ENCODE results near the gene HAPLN2.
A peak's percentile ranks its signal among the peaks of the same experiment; 100 is the strongest.
"Not testable (repeated sequence)": the region's sequence is repeated elsewhere in the genome, so short reads cannot be mapped to it uniquely, and the experiment has no call there.

HAPLN2 gene

DNA sequence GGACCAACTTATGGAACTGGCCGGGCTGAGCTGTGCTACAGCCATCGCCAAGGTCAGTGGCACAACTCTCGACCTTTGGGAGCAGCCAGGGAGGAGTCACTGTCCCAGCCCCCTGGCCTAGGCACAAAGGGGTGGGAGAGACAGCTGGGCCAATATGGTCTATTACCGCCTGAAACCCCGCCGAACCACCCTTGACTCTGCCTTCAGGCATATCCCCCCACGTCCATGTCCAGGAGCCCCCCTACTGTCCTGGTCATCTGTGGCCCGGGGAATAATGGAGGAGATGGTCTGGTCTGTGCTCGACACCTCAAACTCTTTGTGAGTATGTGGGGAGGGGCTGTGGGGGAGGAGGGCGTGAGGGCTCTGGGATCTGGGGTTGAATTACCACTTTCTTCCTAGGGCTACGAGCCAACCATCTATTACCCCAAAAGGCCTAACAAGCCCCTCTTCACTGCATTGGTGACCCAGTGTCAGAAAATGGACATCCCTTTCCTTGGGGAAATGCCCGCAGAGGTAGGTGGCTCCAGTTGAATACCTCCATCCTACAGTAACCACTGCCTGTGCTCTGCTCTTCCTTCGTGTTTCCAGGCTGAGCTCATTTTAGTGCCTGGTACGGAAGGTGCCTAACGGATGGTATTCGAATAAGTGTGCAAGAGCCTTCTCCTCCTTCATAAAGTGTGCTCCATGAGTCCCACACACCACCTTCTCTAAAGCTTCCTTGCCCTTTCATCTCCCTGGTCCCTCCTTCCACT, 26.9 kb upstream of the HAPLN2 start:
- no peak for DNase-seq

DNA sequence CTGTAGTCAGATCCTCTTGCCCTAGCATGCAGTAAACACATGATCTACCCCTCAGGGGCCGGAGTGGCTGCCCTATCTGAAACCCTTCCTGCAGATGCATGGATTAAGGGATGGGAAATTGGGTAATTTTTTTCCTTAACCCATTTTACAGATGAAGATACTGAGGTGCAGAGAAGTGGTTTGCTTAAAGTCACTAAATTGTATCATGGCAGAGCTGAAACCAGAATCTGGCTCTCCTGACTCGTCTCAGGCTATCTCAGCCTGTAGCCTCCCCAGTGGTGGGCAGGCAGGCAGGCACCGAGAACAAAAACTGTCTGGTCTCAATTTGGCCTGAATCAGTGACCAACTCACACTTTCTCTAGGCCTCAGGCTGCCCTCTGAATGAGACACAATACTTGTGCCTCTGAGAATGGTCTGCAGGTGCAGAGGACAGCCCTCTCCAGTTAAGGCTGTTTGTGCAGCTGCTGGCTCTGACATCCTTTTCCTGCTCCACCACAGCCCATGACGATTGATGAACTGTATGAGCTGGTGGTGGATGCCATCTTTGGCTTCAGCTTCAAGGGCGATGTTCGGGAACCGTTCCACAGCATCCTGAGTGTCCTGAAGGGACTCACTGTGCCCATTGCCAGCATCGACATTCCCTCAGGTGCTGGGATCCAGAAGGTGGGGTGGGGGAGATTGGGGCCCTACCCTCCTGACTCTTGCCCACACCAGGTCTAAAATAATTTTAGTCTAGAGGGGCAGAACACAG, 26.1 kb upstream of the HAPLN2 start:
- DNase-seq = no peak

DNA sequence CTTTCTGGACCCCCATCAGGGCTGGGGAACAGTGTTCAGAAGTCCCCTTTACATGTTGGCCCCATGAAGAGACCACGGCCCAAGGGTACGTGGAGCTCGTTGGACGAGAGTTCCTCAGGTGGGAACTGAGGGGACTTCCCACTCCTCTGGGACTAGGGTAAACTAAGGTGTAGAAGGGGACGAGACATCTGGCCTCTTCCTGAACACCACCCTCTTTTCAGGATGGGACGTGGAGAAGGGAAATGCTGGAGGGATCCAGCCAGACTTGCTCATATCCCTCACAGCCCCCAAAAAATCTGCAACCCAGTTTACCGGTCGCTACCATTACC, 25.6 kb upstream of the HAPLN2 start:
- DNase-seq = no peak

DNA sequence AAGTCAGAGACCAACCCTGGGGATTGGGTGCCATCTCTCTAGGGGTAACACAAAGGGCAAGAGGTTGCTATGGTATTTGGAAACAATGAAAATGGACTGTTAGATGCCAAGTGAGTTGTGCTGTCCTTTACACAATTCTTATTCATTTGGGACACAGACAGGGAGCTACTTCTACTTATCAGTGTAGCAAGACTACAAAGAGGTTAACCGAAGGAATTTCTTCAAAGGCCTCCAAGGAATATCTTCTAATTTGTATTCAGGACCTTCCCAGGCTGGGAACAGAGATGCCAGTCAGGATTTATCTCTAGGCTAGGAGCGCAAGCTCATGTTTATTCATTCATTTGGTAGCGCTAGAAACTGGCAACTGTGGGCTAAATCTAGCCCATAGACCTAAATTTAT, 25.0 kb upstream of the HAPLN2 start:
- DNase-seq = no peak

DNA sequence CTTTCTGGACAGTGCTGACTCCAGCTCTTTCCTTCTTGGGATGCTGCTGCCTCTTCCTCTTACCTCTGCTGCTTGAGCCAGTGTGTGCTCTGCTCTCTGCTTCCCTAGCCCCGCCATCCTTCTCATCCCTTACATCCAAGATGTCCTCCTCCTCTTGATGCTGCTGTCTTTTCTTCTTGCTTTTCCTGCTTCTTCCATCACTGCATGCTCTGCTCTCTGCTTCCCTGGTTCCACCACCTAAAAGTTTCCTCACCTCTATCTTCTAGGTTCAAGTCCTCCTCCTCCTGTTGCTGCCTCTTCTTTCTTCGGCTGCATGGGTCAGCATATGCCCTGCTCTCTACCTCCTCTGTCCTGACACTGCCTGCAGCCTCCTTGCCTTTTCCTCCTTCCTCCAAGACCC, 24.2 kb upstream of the HAPLN2 start:
- DNase-seq = no peak

DNA sequence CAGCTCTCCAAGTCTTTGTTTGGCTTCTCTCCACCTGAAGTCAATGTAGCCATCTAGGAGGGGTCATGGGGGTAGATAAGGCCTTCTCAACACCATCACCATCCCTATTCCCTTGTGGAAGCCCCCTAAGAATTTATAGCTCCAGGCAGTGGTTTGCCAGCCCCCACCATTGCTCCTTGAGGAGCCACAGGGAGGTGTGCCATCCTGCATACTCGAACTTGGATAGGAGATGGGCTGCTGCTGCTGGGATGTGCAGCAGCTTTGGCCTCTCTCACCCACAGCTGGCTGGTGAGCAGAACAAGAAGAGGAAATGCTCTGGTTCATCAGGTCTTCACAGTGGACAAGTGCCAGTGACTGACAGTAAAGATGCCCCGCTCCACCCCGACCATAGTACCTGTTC, 22.8 kb upstream of the HAPLN2 start:
- DNase-seq = no peak

DNA sequence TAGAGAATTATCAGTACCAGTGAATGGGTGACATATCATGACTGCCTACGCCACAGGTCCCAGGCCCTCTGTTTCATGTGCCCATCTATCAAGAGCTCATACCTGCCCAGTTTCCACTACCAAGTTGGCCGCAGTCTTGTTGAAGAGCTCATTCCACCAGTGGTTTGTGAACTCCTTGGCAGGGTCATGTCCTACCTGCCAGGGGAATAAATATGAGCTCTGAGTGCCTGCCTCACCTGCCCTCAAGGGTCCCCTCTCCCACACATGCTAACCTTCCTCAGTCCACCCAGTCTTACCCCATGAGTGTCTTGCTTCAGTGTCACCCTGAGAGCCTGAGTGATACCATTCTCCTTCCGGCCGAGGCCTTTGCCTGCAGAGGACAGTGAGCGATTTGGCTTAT, 21.1 kb upstream of the HAPLN2 start:
- DNase-seq = no peak

DNA sequence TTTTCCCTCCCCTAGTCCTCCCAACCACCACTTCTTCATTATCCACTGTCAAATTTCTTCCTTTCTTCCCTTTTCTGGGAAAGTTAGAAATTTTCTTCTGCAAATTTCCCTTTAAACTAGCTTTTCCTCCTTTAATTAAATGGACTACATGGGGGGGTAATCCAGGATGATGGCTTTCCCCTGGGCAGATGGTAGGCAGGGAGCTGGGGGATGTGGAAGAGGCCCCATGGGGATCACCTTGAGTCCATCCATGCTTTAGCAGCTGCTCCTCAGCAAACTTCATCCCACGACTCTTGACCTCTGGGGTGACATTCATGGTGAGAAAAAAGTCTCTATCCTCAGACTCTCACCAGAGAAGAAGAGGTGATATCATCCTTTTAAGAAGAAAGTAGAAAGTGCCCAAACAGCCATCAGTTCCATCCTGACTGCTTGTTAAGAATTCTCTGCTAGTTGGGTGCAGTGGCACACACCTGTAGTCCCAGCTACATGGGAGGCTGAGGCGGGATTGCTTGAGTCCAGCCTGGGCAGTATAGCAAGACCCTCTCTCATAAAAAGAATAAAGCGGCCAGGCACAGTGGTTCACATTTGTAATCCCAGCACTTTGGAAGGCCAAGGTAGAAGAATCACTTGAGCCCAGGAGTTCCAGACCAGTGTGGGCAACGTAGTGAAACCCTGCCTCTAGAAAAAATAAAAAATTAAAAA, 20.3 kb upstream of the HAPLN2 start:
- no peak for DNase-seq

DNA sequence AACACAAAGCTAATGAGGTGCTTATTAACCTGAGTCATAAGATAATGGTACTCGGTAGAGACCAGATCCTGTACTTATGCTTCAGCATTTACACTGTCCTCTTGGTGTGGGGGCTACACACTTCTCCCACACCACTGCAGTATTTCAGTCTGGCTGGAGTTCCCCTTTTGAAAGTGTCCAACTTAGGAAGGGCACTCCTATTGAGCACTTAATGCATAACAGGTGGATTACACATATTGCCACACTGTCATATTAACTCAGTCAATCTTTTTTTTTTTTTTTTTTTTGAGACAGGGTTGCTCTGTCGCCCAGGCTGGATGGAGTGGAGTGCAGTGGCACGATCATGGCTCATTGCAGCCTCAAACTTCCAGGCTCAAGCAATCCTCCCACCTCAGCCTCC, 19.4 kb upstream of the HAPLN2 start:
- no peak for DNase-seq

DNA sequence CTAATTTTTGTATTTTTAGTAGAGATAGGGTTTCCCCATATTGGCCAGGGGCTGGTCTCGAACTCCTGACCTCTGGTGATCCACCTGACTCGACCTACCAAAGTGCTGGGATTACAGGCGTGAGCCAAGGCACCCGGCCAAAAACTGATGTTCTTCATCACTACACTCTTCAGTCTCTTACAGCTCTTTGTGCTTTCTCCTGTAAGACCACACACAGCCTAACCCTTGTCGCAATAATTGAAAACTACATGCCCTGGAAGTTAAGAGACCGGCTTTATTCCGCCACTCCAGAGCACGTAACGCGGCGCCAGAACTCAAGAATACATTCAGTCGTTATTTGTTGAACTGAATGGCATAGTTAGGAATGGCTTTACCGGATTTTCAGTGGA, 18.5 kb upstream of the HAPLN2 start:
- no peak for DNase-seq

DNA sequence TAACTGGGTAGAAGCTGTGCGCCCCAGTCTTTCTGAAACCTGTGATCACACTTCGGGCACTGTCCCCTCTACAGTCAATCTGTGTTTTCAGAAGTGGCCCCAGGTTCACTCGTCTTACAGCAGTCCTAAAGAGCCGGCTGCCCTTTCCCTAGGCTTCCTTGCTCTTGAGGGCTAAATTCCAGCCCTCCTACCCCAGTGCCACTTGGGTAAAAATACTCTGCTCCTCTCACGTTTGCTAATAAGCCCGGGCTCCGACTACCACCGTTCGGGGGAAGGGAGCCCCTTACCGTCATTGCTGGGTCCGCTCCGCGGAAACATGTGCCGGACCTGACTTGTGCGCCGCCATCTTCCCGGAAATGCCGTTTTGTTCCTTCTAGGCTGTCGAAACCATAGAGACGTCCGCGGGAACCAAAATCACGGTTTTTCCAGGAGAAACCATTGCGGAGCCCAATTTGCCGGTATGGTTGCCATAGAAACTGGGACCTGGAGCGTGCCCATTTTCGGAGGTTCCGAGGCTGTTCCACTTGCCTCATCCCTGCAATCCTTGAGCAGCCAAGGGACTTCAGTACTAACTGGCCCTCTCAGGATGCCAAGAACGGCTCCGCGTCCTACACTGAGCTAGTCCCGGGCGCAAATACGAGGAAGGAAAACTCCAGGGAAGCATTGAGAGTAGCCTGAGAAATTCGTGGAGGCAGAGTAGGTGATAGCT, 17.9 kb upstream of the HAPLN2 start, which contains the start of gene GPATCH4:
TSS of gene GPATCH4 (minus strand) at position 358 of the 709 bp plus-strand sequence.
- DNase-seq = peak; percentile 94

DNA sequence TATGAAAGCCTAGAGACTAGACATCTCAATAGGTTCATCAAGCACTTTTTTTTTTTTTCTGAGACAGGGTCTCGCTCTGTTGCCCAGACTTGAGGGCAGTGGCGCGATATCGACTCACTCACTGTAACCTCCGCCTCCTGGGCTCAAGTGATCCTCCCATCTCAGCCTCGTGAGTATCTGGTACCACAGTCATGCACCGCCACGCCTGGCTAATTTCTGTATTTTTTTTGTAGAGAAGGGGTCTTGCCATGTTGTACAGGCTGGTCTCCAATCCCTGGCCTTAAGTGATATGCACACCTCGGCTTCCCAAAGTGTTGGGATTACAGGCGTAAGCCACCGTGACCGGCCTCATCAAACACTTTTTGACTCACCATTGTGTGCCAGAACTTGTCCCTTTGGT, 17.3 kb upstream of the HAPLN2 start:
- no peak for DNase-seq

DNA sequence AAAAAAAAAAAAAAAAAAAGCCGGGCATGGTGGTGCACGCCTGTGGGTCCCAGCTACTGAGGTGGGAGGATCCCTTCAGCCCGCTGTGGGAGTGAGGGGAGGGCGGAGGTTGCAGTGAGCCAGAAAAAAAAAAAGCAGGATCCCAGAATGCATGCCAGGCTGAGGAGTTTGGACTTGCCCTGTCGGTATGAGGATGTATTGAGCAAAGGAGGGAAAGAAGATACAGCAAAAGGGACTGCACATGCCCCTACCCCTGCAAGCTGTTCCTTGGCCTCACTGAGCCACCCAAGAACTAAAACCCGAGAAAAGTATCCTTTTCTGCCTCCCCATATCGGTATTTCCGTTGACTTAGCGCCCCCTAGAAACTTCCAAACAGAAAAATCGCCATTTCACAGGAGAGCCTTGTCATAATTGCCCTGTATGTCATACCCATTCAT, 16.6 kb upstream of the HAPLN2 start:
- DNase-seq = no peak

DNA sequence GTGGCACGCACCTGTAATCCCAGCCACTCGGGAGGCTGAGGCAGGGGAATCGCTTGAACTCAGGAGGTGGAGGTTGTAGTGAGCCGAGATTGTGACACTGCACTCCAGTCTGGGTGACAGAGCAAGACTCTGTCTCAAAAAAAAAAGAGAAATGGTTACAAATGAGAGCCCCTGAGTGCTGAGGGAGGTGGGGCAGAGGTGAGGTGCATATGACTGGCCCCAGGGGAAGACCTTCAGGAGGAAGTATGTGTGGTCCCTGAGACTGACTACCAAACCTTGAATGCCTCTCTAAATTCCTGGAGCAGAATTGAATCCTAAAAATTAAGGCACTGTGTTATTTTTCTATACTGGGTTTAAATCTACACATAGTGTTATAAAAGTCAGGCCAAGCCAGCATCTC, 11.9 kb upstream of the HAPLN2 start:
- DNase-seq = not testable (repeated sequence)

DNA sequence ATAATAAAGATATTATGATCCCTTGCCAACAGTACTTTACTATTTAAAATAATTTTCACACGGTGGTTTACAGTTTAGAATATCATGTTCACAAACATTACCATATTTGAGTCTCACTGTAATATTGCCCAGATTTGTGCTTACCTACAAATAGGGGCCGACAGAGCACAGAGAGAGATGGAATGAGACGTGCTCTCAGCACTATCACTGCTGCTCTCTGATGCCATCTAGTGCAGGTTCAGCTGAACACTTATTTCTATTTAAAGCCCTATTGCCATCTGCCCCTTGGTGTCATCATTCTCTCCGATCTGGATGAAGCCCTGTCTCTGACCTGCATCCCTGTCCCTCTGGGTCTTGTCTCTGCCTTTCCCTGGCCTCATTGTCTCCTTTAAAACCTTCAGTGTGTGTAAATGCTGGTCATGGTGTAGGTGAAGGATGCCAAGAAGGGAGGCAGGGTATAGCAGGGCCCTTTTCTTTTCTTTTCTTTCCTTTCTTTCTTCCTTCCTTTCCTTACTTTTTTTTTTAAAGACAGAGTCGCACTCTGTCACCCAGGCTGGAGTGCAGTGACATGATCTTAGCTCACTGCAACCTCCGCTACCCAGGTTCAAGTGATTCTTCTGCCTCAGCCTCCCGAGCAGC, 11.1 kb upstream of the HAPLN2 start:
- DNase-seq = peak; percentile 79

DNA sequence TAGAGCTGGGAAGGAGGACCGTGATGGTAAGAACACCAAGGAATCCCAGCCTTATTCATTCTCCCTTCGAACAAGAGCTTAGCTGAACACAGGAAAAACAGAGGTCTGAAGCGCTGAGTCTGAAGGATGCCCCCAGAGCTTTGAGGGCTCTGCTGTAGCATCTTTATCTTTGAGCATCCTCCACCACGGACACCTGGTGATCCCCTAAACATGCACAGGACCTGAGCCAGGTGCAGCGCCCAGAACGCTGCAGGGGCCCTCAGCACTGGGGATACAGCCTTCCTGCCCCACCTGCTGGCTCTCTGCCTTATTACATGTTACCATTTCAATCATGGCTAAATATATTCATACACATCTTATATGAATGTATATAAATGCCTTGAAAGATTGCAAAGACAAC, 10.2 kb upstream of the HAPLN2 start:
- peak; percentile 16 for DNase-seq

DNA sequence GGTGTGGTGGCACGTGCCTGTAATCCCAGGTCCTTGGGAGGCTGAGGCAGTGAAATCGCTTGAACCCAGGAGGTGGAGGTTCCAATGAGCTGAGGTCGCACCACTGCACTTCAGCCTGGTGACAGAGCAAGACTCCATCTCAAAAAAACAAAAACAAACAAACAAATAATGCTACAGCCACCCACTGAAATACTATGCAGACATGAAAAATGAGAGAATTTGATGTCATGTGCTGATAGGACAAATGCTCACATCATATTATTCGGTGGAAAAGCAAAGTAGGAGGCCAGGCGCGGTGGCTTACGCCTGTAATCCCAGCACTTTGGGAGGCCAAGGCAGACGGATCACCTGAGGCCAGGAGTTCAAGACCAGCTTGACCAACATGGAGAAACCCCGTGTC, 9.1 kb upstream of the HAPLN2 start:
- DNase-seq = not testable (repeated sequence)

DNA sequence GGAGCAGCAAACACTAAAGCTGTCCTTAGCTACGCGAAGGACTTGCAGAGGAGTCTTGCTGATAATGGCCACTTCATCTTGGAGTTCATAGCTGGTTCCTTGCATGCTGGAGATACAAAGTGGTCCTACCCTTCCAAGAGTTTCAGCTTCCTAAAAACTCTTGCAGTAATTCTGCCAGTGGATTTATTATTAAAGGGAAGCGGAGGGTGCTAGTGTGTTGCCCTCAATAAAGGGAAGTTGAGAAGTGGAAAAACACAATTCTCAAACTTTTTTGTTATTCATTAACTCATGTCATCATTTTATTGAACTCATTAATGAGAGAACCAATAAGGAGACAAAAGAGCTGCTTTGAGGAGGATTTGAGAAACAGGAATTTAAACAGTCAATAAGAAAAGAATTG, 6.5 kb upstream of the HAPLN2 start:
- no peak for DNase-seq

DNA sequence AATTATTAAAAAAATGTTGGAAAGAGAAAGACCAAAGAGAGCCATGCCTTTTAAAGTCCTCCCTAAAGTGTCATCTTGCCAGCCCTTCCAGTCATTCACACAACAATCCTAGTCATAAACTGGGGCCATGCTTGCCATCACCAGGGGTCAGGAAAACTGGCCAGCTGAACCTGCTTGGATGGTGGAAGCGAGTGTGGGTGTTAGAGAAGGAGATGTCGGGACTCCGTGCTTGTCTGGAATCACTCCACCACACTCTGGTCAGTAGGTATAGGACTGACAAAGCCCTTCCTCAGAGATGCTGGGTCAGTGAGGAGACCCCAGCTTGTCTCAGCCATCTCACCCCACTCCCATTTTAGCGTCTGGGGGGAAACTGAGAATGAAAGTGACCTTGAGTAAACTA, 3.3 kb upstream of the HAPLN2 start:
- no peak for DNase-seq

DNA sequence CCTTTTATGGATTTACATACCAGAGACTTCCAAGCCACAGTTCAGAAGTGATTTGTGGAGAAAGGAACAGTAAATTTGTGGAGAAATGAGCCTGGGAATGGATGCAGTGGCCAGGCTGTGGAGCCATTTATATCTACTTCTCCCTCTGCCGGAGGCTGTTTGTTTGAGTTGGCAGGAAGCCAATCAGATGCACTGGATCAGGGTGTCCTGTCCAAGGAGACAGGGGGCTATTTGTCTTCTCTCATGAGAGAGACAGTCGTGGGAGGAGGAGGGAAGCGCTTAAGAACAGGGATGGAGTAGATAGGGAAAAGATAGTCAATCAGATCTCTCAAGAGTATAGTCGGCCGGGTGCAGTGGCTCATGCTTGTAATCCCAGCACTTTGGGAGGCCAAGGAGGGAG, 2.8 kb upstream of the HAPLN2 start:
- DNase-seq = peak; percentile 15

DNA sequence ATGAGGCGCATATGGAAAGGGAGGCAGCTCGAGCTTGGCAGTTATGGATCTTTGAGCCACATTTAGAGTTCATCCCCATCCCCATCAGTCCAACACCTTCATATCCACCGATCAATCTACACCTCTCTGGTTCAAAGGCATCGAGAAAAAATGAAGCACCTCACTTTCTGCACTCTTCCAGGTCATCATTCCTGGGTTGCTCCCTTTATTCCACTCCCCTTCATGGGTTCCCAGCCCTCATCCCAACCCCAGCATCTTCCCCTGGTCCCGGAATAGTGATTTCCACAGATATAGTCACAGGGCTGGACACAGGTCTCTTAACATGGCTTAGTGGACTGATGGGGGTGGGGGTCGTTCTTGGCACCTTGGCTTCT, 354 bp downstream of the HAPLN2 start:
- no peak for DNase-seq

DNA sequence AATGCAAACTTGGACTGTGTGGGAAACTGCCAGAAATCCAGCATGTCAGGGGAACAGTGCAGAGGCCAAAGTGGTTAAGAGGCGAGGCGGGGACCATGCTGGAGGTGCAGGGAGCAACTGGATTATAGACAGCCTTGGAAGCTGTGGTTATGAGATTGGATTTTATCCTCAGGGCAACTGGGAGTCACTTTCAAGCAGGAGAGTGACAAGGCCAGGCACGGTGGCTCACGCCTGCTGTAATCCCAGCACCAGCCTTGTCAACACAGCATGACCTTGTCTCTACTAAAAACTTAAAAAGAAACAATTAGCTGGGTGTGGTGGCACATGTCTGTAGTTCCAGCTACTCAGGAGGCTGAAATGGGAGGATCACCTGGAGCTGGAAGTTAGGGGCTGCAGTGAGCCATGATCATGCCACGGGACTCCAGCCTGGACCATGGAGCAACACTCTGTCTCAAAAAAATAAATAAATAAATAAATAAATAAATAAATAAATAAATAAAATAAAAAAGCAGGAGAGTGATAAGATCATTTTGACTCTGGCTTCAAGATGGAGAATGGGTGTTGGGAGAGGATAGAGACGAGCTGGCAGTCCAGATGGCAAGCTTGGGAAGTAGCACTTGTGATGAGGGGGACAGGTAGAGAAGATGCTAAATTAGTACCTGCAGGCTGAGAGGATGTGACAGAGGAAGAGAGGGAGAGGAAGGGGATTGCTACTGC, 3.5 kb downstream of the HAPLN2 start:
- DNase-seq = no peak

Measured in NCI-H446 treated with DMSO at 0.1 percent for 48 hours (cell line).